Measurements from ENCODE around the gene TMEM150A.
"Not testable (repeated sequence)": the region's sequence is repeated elsewhere in the genome, so short reads cannot be mapped to it uniquely, and the experiment has no call there.

The TMEM150A gene

GRCh38 chr2:85564144-85564563, 38.3 kb downstream of the TMEM150A start:
- no peak for DNase-seq

GRCh38 chr2:85561280-85562212, 41.0 kb downstream of the TMEM150A start, which contains the start of gene GGCX:
GGCX (minus strand) TSS chr2:85561493; CDS start chr2:85561428, 65 bp downstream.
- DNase-seq = peak; percentile 97

GRCh38 chr2:85560812-85561279, 41.7 kb downstream of the TMEM150A start:
- DNase-seq = peak; percentile 43

- DNase-seq = not testable (repeated sequence)
These were observed 42.1 kb downstream of the TMEM150A start for GRCh38 chr2:85560403-85560726.

GRCh38 chr2:85558160-85558559, 44.3 kb downstream of the TMEM150A start:
- no peak for DNase-seq

- no peak for DNase-seq
These were observed 45.4 kb downstream of the TMEM150A start for GRCh38 chr2:85557130-85557529.

- DNase-seq = no peak
These were observed 47.4 kb downstream of the TMEM150A start for GRCh38 chr2:85554980-85555612.

- DNase-seq = no peak
These were observed 49.3 kb downstream of the TMEM150A start for GRCh38 chr2:85553184-85553583.

GRCh38 chr2:85551698-85552678, 50.5 kb downstream of the TMEM150A start:
- peak; percentile 91 for DNase-seq

- no peak for DNase-seq
These were observed 52.0 kb downstream of the TMEM150A start for GRCh38 chr2:85550486-85550885.

- DNase-seq = no peak
These were observed 52.7 kb downstream of the TMEM150A start for GRCh38 chr2:85549826-85550225.

GRCh38 chr2:85549095-85549494, 53.4 kb downstream of the TMEM150A start:
- DNase-seq = no peak

- DNase-seq = no peak
These were observed 53.9 kb downstream of the TMEM150A start for GRCh38 chr2:85548608-85548900.

Data from activated CD4-positive, alpha-beta T cell treated with anti-CD3 and anti-CD28 coated beads for 48 hours (primary cell).